ENCODE results near the gene CACNA1G.

Gene CACNA1G

GRCh38 chr17:50645748-50646682 is 85.5 kb downstream of the CACNA1G start:
- DNase-seq (ENCODE audit: low spot score) (no peak), FAIRE-seq (no peak)

DNA sequence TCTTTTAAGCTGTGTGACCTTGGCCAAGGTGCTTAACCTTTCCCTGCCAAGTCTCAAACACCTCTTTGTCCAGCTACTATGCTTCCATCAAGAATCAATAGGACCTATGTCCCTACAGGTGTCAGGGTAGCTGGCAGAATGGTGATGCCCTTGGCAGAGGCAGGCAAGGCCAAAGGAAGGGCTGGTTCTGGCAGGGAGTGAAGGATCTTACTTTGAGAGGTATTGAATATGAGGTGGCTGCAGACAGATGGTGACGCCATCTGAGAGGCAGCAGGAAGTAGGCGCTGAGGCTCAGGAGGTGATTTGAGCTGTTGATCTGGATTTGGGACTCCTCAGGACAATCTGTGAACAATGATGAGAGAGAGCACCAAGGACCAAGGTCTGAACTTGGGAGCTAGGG is 86.7 kb downstream of the CACNA1G start:
- no peak for FAIRE-seq

GRCh38 chr17:50649042-50649908 is 88.8 kb downstream of the CACNA1G start:
- no peak for FAIRE-seq
- DNase-seq (ENCODE audit: low spot score) = no peak

More for the DNA sequence above, 86.7 kb downstream of the CACNA1G start:
- no peak for DNase-seq (ENCODE audit: low spot score)

DNA sequence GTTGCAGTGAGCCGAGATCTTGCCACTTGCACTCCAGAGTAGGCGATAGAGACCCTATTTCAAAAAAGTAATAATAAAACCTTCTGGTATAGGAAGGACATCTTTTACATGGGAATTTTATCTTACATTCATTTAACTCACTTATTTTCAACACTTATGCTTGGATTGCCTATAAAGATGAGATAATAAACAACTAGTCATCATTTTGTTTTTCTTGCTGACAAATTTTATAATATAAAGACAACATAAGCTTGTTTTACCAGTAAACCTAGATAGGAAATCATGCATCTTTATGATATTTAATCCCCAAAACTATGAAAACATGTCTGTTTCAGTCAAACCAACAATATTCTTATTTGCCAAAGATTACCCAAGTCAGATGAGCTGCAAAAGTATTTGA is 91.1 kb downstream of the CACNA1G start:
- FAIRE-seq (no peak), DNase-seq (ENCODE audit: low spot score) (no peak)

GRCh38 chr17:50653738-50654137 is 93.2 kb downstream of the CACNA1G start:
- FAIRE-seq (no peak), DNase-seq (ENCODE audit: low spot score) (no peak)

GRCh38 chr17:50656509-50656908 is 96.0 kb downstream of the CACNA1G start:
- DNase-seq (ENCODE audit: low spot score) (no peak), FAIRE-seq (no peak)

DNA sequence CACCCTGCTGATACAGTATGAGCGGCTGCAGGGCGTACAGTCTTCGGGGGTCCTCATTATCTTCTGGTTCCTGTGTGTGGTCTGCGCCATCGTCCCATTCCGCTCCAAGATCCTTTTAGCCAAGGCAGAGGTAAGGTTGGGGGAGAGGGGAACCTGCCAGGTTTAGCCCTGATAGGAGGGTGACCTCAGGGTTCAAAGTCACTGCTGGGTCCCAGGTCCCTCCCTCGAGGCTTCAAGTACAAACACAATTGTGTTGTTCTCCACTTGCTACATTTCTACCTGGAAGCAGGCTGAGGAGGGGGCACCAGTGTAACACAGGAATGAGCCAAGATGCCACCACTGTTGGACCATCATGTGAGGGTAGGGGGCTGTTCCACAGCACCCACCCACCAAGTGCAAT is 96.5 kb downstream of the CACNA1G start:
- DNase-seq (ENCODE audit: low spot score) = no peak
- FAIRE-seq = no peak

DNA sequence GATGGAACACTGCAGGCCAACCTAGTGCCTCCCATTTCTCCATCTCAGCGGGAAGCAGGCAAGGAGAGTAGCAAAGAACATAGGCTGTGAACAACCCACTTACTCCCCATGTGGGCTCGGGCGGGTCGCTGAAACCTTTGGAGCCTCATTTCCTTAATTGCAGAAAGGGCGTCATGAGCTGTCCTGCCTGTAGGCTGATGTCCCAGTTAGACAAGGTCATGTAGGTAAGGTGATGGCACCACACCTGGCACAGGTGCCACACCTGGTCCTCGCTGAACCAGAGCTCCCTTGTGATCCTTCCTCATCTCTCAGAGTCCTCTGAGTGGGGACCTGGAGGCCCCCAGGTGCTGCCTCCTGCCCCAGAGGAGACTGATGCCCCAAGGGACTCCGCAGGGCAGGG is 97.1 kb downstream of the CACNA1G start:
- DNase-seq (ENCODE audit: low spot score) (no peak), FAIRE-seq (no peak)

GRCh38 chr17:50658616-50659015 is 98.1 kb downstream of the CACNA1G start:
- no peak for DNase-seq (ENCODE audit: low spot score)
- no peak for FAIRE-seq

DNA sequence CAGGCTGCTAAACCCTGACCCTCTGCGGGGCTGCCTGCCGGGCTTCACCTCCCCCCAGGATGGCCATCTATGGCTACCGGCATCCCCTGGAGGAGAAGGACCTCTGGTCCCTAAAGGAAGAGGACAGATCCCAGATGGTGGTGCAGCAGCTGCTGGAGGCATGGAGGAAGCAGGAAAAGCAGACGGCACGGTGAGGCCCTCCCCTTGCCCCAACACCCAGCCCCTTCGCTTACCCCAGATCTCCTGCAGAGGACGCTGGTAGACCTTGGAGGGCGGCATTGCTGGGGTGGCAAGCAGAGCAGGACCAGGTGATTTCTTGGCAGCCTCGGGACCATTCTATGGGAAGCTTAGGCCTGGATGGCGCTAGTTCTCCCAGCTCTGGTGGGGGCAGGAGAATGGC is 98.7 kb downstream of the CACNA1G start:
- FAIRE-seq (no peak), DNase-seq (ENCODE audit: low spot score) (no peak)

DNA sequence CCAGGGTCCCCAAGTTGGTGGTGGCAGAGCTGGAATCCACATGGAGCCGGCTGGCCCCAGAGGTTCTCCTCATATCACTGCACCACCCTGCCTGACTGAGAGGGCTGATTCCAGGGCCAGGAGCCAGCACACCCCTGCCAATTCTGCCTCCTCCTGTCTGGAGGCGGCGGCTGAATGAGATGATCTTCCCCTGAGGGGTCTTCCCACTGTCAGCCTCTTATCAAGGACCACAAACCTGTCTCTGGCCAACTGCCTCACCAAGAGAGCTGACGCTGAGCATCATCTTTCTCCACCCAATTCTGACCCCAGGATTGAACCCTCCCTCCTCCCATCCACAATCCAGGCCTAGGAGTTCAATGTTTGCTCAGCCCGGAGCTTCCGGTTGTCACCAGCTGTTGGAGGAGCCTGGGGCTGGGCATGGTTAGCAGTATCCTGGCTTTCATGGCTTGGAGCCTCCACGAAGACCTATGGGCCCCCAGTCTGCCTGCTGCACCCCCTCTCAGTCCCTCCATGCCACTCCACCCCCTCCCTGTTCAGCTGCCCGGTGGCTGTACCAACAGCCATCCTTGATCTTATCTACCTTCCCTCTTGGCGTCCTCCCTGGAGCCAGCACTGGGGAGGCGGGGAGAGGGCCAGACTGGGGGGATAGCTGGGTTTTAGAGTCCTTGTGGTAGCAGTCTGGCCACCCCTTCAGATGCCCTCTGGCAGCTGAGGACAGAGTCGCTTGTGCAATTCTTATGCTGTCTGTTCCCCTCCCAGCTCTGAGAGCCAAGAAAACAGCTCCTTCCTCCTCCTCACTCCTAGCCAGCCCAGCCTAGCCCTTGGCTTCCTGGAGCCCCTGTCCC is 99.7 kb downstream of the CACNA1G start:
- DNase-seq (ENCODE audit: low spot score) (no peak), FAIRE-seq (no peak)

DNA sequence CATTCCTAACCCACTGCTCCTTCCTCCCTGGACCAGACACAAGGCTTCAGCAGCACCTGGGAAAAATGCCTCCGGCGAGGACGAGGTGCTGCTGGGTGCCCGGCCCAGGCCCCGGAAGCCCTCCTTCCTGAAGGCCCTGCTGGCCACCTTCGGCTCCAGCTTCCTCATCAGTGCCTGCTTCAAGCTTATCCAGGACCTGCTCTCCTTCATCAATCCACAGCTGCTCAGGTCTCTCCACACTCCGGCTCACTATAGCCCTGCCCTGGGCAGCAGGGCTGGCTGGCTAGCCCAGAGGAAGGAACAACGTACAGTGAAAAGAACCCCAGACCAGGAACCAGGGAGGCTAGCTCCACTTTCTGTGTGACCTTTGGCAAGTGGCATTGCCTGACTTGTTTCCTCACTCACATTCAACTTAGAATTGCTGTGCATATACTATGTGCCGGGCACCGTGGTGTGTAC is 100.4 kb downstream of the CACNA1G start:
- DNase-seq (ENCODE audit: low spot score) (no peak), FAIRE-seq (peak; percentile 65)

- FAIRE-seq (no peak), DNase-seq (ENCODE audit: low spot score) (no peak)
These were observed 100.8 kb downstream of the CACNA1G start for GRCh38 chr17:50661348-50661747.

GRCh38 chr17:50661795-50662391 is 101.4 kb downstream of the CACNA1G start:
- FAIRE-seq = peak; percentile 63

GRCh38 chr17:50662632-50663225 is 102.2 kb downstream of the CACNA1G start:
- FAIRE-seq = no peak
- DNase-seq (ENCODE audit: low spot score) = no peak

More at GRCh38 chr17:50661795-50662391, 101.4 kb downstream of the CACNA1G start:
- DNase-seq (ENCODE audit: low spot score) = peak; percentile 92

- no peak for FAIRE-seq
- no peak for DNase-seq (ENCODE audit: low spot score)
These were observed 103.4 kb downstream of the CACNA1G start for GRCh38 chr17:50663812-50664374.

DNA sequence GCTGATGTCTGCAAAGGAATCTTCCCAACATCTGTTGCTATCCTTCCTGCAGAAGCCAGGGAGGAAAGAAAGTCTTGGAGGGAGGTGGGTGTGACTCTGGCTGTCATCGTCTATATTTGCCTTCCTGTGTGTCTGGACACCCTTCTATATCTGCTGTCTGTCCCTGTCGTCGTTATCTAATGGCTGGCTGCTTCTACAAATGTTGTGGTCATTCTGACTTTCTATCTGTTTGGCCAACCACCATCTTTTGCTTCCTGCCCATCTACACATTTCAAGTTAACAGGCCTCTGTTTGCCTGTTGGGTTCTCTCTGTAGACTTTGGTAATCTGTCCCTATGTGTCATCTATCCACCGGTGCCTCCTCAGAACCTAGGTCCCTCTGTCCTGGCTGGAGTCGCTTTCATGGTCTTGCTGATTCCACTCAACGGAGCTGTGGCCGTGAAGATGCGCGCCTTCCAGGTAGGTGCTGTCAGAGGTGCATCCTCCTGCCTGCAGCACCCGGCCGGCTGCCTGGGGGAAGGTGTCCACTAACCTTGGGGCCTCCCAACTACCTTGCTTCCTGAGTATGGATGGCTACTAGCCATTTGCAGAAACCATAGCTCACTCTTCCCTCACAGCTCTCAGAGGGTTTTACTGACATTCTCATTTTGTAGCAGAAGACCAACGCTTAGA is 104.4 kb downstream of the CACNA1G start:
- DNase-seq (ENCODE audit: low spot score) = no peak
- no peak for FAIRE-seq

- no peak for FAIRE-seq
- no peak for DNase-seq (ENCODE audit: low spot score)
These were observed 105.3 kb downstream of the CACNA1G start for GRCh38 chr17:50665838-50666237.

- no peak for FAIRE-seq
- no peak for DNase-seq (ENCODE audit: low spot score)
These were observed 105.8 kb downstream of the CACNA1G start for GRCh38 chr17:50666316-50666715.
